GM18505 (cell line): ENCODE data around the gene EPM2AIP1.
A peak's percentile ranks its signal among the peaks of the same experiment; 100 is the strongest.

Experiments
- ATAC-seq: cut with Tn5 transposase; IDR thresholded peaks from one replicate; pipeline ENCODE4 v1.9.1; 2021; ENCODE audit not compliant: unreplicated experiment
- POLR2A ChIP-seq: IDR thresholded peaks from 4 replicates; pipeline ENCODE4 v1.6.1; 2011; ENCODE audit warnings: borderline replicate concordance; ENCODE audit not compliant: insufficient read depth, insufficient read length; ENCODE audit errors: extremely low read depth

Gene EPM2AIP1

DNA sequence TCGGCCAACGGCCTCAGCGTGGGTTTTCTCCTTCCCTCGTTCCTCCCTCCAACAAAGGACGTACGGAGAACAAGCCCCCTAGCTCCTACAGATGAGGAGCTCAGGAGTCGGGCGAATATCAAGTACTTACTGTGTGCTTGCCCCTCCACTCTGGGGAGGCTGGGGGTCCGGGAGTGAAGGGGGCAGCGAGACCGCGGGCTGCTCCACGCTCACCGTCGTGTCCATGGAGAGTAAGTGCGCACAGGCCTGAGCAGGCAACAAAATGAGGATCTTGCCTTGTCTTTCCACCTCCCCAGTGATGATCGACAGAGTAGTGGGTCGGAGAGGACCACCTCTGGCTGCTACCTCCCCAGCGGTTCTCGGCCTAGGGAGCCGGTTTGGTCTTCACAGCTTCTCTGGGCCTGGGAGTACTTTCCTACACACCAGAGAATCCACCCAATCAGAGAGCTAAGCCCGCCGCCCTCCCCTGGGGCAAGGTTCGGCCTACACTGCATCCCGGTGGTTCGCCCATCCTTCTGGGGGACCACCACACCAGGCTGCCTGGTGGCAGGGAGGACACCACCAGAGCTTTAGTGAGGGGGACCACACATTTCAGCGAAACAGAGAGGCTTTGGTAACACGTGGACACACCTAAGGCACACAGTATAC lies 47.5 kb downstream of the EPM2AIP1 start:
- no peak for ATAC-seq
- no peak for TF ChIP-seq POLR2A

DNA sequence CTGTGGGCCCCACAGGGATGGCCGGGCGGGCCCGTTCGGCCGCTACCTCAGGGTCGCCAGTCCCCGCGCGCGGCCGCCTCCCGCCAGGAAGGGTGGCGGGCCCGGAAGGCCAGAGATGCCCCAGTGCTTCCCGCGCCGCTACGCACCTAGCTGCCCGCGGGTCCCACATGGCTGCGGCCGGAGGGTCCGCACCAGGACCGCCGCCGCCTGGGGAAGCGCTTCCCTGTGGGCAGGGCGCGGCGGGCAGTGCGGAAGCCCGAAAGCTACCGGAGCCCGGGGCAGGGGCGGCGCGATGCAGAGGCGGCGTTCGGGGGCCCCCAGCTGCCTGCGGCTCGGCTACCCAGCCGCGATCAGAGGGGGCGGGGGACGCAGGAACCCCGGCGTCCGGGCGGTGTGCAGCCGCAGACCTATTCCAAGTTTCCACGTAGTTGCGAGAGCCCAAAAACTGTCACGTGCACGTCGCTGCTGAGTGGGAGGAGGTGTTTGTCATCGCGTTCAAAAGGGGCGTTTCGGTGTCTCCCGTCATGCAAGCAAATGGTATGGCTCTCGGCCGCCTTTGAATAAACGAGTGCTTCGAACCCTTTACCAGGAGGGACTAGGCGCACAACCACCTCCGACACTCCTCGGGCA lies 48.2 kb downstream of the EPM2AIP1 start, which contains the start of gene TRANK1:
Gene TRANK1, minus strand, starts transcription at position 414 of the 630 bp plus-strand sequence. Its CDS starts 245 bp downstream, at position 169.
- peak; percentile 62 for ATAC-seq
- TF ChIP-seq POLR2A = no peak

DNA sequence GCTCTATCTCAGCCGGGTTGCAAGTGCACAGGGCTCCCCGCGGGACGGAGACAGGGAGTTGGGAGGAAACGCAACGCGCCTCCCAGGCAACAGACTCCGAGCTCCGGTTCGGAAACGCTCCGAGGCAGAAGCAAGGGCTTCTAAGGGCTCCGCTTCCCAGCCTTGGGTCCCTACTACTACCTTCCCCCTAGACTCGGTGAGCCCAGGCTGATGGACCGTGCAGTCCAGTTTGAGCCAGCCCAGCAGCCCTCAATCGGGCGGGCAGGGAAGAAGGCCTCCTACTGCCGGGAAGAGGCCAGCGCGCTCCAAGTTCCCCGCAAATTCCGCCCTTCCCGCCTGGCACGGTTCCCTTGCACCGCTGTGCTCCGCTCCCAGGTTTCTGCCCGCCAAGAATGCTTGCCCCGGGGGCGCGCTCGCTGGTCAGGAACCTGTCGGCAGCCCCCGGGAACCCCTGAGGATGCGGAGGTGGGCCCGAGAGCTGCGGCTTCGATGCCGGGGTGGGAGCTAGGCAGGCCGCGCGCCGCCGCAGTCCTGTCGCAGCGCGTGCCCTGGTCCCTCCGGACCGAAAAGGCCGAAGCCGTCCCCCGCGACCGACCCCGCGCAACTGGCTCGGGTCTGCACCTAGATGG lies 48.8 kb downstream of the EPM2AIP1 start:
- ATAC-seq = peak; percentile 56
- TF ChIP-seq POLR2A = no peak

DNA sequence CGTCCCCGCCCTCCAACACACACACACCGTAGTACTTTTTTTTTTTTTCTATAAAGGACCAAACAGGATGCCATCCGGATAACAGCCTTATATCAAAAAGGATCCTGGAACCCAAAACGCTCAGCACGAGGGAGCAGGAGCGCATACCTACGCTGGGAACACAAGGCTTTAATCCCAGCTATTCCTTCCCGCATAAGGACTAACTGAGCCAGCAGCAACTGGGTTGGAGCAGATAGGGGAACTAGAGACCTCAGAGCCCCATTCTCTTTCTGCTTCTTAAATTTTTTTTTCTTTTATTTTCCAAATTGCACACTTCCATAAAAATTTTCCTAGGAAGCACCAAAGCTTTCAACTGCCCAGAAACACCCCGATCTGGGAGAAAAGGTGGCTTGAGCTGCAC lies 49.3 kb downstream of the EPM2AIP1 start:
- no peak for ATAC-seq
- TF ChIP-seq POLR2A = no peak

DNA sequence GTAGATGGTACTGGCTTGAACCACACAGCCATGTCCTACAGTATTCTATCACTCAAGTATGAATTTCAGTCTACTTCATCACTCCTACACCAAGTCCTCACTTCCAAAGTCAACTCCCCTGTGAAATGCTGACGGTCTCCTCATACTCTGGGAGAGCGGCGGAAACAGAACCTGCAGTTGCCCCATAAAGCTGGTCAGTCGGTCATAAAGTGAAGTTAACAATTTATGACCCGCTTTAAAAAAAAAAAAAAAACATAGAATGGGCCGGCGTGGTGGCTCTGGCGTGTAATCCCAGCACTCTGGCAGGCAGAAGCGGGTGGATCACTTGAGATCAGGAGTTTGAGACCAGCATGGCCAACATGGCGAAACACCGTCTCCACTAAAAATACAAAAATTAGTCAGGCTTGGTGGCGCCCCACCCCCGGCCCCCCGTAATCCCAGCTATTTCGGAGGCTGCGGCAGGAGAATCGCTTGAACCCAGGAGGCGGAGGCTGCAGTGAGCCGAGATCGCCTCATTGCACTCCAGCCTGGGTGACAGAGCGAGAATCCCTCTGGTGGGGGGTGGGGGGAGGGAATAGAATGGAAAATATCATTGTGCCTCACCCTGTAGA lies 50.2 kb downstream of the EPM2AIP1 start:
- ATAC-seq = no peak

DNA sequence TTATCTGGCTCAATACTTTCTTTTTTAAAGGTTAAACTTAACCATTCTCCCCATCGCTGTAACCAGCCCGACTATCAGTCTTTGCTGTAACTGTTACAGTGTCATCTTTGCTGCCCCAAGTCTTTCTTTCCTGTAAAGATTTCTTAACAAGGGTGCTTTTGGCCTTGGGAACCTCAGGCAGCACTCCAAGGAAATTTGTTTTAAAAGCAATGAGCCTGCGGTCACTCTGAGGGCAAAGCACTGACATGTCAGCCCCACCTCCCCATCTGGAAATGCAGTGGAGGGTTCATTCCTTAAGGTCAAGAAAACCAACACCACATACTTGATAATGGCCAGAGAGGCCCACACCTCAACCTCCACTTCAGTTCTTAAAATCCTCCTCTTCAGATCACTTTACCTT lies 51.3 kb downstream of the EPM2AIP1 start:
- TF ChIP-seq POLR2A = no peak
- no peak for ATAC-seq

More for the DNA sequence above, 50.2 kb downstream of the EPM2AIP1 start:
- TF ChIP-seq POLR2A = no peak

DNA sequence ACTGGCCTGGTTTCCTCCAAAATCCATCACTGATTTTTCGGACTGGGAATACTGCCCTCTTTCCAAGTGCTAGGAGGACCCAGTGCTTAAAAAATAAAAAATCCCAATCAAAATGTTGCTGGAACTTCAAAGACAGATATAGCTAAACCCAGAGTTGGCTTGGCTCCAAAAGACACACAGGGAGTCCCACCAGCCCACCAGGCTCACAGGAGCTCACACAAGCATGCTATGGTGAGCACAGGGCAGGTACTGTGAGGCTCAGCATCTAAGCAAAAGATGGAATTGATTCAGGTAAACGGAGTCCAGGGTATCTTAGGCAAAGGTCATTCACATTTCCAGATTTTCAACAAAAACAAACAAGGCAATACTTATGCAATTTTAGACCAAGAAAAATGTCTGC lies 51.8 kb downstream of the EPM2AIP1 start:
- no peak for TF ChIP-seq POLR2A
- no peak for ATAC-seq

DNA sequence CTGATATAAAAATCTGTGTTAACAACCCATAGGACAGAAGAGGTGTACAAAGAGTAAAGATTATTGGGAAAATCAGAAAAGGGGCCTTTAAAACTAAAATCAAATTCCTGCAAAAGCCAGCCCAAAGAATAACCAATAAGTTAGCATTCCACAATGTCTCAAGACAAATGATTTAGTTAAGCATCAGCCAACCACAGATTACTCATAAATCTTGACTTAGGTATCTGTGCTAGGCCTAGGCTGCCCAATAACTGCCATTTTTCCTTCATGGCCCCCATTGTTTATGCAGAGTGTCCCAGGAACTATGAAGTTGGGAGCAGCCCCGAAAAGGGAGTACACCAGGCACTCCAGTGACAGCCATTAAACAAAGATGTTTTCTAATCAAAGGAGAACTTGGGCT lies 55.4 kb downstream of the EPM2AIP1 start:
- no peak for TF ChIP-seq POLR2A
- no peak for ATAC-seq
